Activated CD4-positive, CD25-positive, alpha-beta regulatory T cell treated with anti-CD3 and anti-CD28 coated beads, Interleukin-2, amount 50 U/mL, for 24 hours (primary cell): ENCODE measurements around the gene SLC35A3.
"Not testable (repeated sequence)": the region's sequence is repeated elsewhere in the genome, so short reads cannot be mapped to it uniquely, and the experiment has no call there.

Source experiments
- ATAC-seq, 2 donors: fragments of 150-1000 bp; cut with Tn5 transposase; one replicate each; pipeline ENCODE4 v1.10.0; 2021; ENCODE audit warnings: mild to moderate bottlenecking in 1 of 2, moderate library complexity in 1 of 2

Gene SLC35A3

GRCh38 chr1:99975529-99975928 lies 5.7 kb downstream of the SLC35A3 start:
- no peak for ATAC-seq

GRCh38 chr1:99977326-99977725 lies 7.5 kb downstream of the SLC35A3 start:
- ATAC-seq: not testable (repeated sequence)

- no peak for ATAC-seq
These were observed 8.4 kb downstream of the SLC35A3 start for GRCh38 chr1:99978218-99978617.

GRCh38 chr1:99979091-99979490 lies 9.3 kb downstream of the SLC35A3 start:
- ATAC-seq: no peak

- no peak for ATAC-seq
These were observed 11.1 kb downstream of the SLC35A3 start for GRCh38 chr1:99980928-99981327.

GRCh38 chr1:99986656-99987225 lies 16.9 kb downstream of the SLC35A3 start:
- no peak for ATAC-seq

GRCh38 chr1:99988210-99988765 lies 18.5 kb downstream of the SLC35A3 start:
- no peak for ATAC-seq

GRCh38 chr1:99992044-99992722 lies 22.4 kb downstream of the SLC35A3 start:
- ATAC-seq: no peak

GRCh38 chr1:99992760-99993467 lies 23.1 kb downstream of the SLC35A3 start:
- ATAC-seq: no peak

- ATAC-seq: no peak
These were observed 23.7 kb downstream of the SLC35A3 start for GRCh38 chr1:99993468-99993845.

- no peak for ATAC-seq
These were observed 24.7 kb downstream of the SLC35A3 start for GRCh38 chr1:99994496-99994895.

- ATAC-seq: no peak
These were observed 27.2 kb downstream of the SLC35A3 start for GRCh38 chr1:99996951-99997350.

GRCh38 chr1:100001462-100001861 lies 31.7 kb downstream of the SLC35A3 start:
- no peak for ATAC-seq

GRCh38 chr1:100005424-100005823 lies 35.6 kb downstream of the SLC35A3 start:
- ATAC-seq: no peak

- no peak for ATAC-seq
These were observed 36.9 kb downstream of the SLC35A3 start for GRCh38 chr1:100006688-100007087.

- no peak for ATAC-seq
These were observed 39.7 kb downstream of the SLC35A3 start for GRCh38 chr1:100009458-100009857.

- no peak for ATAC-seq
These were observed 41.0 kb downstream of the SLC35A3 start for GRCh38 chr1:100010804-100011203.

GRCh38 chr1:100019220-100019619 lies 49.4 kb downstream of the SLC35A3 start:
- ATAC-seq: no peak

- ATAC-seq: no peak
These were observed 53.7 kb downstream of the SLC35A3 start for GRCh38 chr1:100023482-100023881.

- no peak for ATAC-seq
These were observed 57.4 kb downstream of the SLC35A3 start for GRCh38 chr1:100027212-100027611.

- peak; percentile 60 to 86 for ATAC-seq
These were observed 59.0 kb downstream of the SLC35A3 start for GRCh38 chr1:100028765-100029164.

- ATAC-seq: no peak
These were observed 64.7 kb downstream of the SLC35A3 start for GRCh38 chr1:100034470-100034869.

GRCh38 chr1:100035214-100035613 lies 65.4 kb downstream of the SLC35A3 start:
- no peak for ATAC-seq
